Measurements from ENCODE around the gene GAPT. TPM values are rescaled to one million over a fixed set of nuclear protein-coding genes. Genes with fewer than 3 reads are reported as not detected.

Gene GAPT
- total and polyA plus RNA-seq, 10 donors: 19.3 to 56.0 (median 34.2) TPM

DNA sequence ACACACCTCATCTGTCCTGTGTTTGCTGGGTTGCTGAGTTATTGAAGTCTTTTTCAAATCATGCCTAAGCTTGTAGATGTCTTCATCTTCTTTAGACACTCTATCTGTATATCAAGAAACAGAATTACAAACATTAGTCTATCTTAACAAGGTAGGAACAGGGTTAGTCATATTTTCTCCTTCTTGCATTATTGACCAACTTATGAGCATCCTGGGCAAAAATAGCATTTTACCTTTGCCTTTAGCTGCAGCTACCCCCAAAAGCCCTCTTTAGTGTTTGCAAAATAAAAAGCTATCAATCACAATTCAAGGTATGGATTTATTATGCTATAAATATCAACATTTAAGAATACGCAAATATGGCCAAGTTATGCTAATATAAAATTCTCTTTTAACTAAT is 34.7 kb upstream of the GAPT start:
- peak overlapping the region; percentile 32 to 99 (median 97) for H3K27ac ChIP-seq
- peaks cover 0 to 20% (median 0%) of the 10 kb centered on the region in 7 donors for H3K27me3 ChIP-seq (replicated peaks in 1 of 7)
- no peaks in the 10 kb centered on the region for H3K9me3 ChIP-seq
- peaks cover 0 to 24% (median 9%) of the 10 kb centered on the region in 6 donors for H3K4me1 ChIP-seq
- intact Hi-C loops (cut with DNase I; ENCODE audit: low total_unique reads): loop anchor here (5.0 kb wide), 1 partner anchor 569 kb away; no protein-coding TSS in a partner anchor
- DNase-seq: no peak
- peak overlapping the region; percentile 28 to 78 (median 69) for H3K4me3 ChIP-seq
- WGBS, 5 donors: 70 to 88% (median 77%) methylated on average over 1 of the region's 1 CpG
- TF ChIP-seq POLR2A (IDR thresholded peaks at IDR 0.05): no peak
- no peak for TF ChIP-seq CTCF (IDR thresholded peaks at IDR 0.05 in 8 of 11, conservative IDR thresholded peaks at IDR 0.05 in 3 of 11)
- no peak for TF ChIP-seq POLR2AphosphoS5 (IDR thresholded peaks at IDR 0.05)
- H3K36me3 ChIP-seq: peaks cover 0 to 54% (median 15%) of the 10 kb centered on the region in 6 donors

DNA sequence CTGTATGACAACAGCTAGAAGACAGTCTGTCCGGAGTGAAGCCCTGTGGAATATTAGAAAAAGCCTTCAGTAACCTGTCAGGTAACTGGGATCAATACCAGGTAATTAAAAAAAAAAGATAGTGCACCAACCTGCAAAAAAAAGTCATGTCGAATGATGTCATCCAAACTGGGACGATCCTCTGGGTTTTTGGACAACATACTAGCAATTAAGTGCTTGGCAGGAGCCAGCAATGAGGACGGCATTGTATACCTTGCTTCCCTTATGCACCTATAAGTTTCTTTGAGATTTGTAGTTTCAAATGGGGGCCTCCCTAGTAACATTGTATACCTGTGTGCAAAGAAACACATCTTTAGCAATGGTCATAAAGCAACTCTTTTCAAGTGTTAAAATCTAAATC is 34.2 kb upstream of the GAPT start:
- Histone ChIP-seq H3K4me1 (peaks cover 0 to 29% (median 12%) of the 10 kb centered on the region in 6 donors), H3K4me3 (peak overlapping the region; percentile 28 to 78 (median 69)), H3K27ac (peak overlapping the region; percentile 32 to 99 (median 97)), H3K36me3 (peaks cover 0 to 54% (median 15%) of the 10 kb centered on the region in 6 donors), H3K27me3 (replicated peaks in 1 of 7) (peaks cover 0 to 20% (median 0%) of the 10 kb centered on the region in 7 donors), H3K9me3 (no peaks in the 10 kb centered on the region)
- intact Hi-C loops (cut with DNase I; ENCODE audit: low total_unique reads): loop anchor here (5.0 kb wide), 1 partner anchor 570 kb away; no protein-coding TSS in a partner anchor
- WGBS, 5 donors: 67 to 81% (median 68%) methylated on average over 4 of the region's 4 CpGs
- DNase-seq: no peak
- TF ChIP-seq CTCF (IDR thresholded peaks at IDR 0.05 in 8 of 11, conservative IDR thresholded peaks at IDR 0.05 in 3 of 11) (no peak), POLR2A (IDR thresholded peaks at IDR 0.05) (no peak), POLR2AphosphoS5 (IDR thresholded peaks at IDR 0.05) (no peak)

- WGBS, 5 donors: 39 to 67% (median 50%) methylated on average over 7 of the region's 7 CpGs
- TF ChIP-seq POLR2AphosphoS5 (IDR thresholded peaks at IDR 0.05) (no peak), POLR2A (IDR thresholded peaks at IDR 0.05) (no peak), CTCF (IDR thresholded peaks at IDR 0.05 in 8 of 11, conservative IDR thresholded peaks at IDR 0.05 in 3 of 11) (no peak)
- peak overlapping the region; percentile 43 to 78 (median 69) for H3K4me3 ChIP-seq
- peaks cover 0 to 37% (median 15%) of the 10 kb centered on the region in 6 donors for H3K4me1 ChIP-seq
- H3K9me3 ChIP-seq: no peaks in the 10 kb centered on the region
- no peak for DNase-seq
- peaks cover 0 to 20% (median 0%) of the 10 kb centered on the region in 7 donors for H3K27me3 ChIP-seq (replicated peaks in 1 of 7)
- H3K36me3 ChIP-seq: peaks cover 0 to 47% (median 15%) of the 10 kb centered on the region in 6 donors
- intact Hi-C loops (cut with DNase I; ENCODE audit: low total_unique reads): loop anchor here (5.0 kb wide), 1 partner anchor 571 kb away; no protein-coding TSS in a partner anchor
- peak overlapping the region in 7 of 8 donors; percentile 93 to 99 (median 97) for H3K27ac ChIP-seq
Measured at GRCh38 chr5:58458141-58458742, 33.0 kb upstream of the GAPT start.

- Histone ChIP-seq H3K27me3 (replicated peaks in 1 of 7) (peaks cover 0 to 20% (median 0%) of the 10 kb centered on the region in 7 donors), H3K27ac (peak overlapping the region in 7 of 8 donors; percentile 93 to 99 (median 97))
Measured at GRCh38 chr5:58458743-58459145, 32.5 kb upstream of the GAPT start.

More at GRCh38 chr5:58458743-58459145, 32.5 kb upstream of the GAPT start:
- DNase-seq: no peak
- no peak for TF ChIP-seq POLR2AphosphoS5 (IDR thresholded peaks at IDR 0.05)
- no peak for TF ChIP-seq CTCF (IDR thresholded peaks at IDR 0.05 in 8 of 11, conservative IDR thresholded peaks at IDR 0.05 in 3 of 11)
- no peak for TF ChIP-seq POLR2A (IDR thresholded peaks at IDR 0.05)
- peaks cover 0 to 42% (median 15%) of the 10 kb centered on the region in 6 donors for H3K36me3 ChIP-seq
- WGBS, 5 donors: 13 to 24% (median 14%) methylated on average over 9 of the region's 9 CpGs
- H3K9me3 ChIP-seq: no peaks in the 10 kb centered on the region
- intact Hi-C loops (cut with DNase I; ENCODE audit: low total_unique reads): loop anchor here (5.0 kb wide), 1 partner anchor 571 kb away; no protein-coding TSS in a partner anchor
- H3K4me3 ChIP-seq: peak overlapping the region; percentile 43 to 78 (median 69)
- peaks cover 0 to 37% (median 15%) of the 10 kb centered on the region in 6 donors for H3K4me1 ChIP-seq

All from spleen (tissue), 11 donors.